ENCODE measurements around the gene PTGES.

PTGES gene

DNA sequence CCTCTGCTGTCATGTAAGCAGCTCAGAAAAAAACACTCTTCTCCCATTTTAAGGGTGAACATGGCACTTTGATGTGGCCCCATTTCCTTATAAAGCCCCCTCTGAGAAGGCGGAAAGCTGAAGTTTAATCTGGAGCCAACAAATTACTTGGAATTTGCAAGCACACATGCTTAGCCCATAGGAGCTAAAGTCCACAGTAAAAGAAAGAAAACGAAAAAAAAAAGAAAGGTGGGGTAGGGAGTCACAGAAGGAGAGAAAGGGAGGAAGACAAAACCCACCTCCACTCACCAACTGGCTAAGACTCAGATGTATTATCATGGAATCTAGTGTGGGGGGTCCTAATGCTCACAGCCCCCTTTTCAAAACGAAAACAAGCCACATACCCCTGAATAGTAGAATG is 57.0 kb downstream of the PTGES start:
- DNase-seq (ENCODE audit: low read depth in 4 of 4, low spot score in 1 of 4), result no peak

DNA sequence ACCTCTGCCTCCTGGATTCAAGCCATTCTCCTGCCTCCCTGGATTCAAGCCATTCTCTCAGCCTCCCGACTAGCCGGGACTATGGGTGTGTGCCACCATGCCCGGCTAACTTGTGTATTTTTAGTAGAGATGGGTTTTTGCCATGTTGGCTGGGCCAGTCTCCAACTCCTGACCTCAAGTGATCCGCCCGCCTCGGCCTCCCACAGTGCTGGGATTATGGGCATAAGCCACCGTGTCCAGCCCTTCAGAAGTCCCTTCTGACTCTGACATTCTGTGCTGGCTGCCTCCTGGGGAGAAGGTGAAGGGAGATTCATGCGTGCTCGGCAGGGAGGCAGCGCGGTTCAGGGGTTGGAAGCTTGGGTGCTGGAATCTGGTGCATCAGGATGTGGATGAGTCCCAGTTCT is 58.6 kb downstream of the PTGES start:
- DNase-seq (ENCODE audit: low read depth in 4 of 4, low spot score in 1 of 4), result no peak

GRCh38 chr9:129693741-129694140 is 59.1 kb downstream of the PTGES start:
- DNase-seq (ENCODE audit: low read depth in 4 of 4, low spot score in 1 of 4), result no peak

DNA sequence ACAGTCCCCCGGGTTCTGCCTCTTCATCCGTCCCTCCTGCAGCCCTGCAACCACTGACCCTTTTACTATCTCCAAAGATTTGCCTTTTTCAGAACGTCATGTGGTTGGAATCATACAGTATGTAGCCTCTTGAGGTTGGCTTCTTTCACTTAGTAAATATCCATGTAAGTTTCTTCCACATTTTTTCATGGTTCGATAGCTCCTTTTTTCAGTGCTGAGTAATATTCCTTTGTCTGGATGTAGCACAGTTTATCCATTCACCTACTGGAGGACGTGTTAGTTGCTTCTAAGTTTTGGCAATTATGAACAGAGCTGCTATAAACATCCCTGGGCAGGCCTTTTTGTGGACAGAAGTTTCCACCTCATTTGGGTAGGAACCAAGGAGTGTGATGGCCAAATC is 60.3 kb downstream of the PTGES start:
- DNase-seq (ENCODE audit: low read depth in 4 of 4, low spot score in 1 of 4), result no peak
